ENCODE results near the gene CNTN2.

The CNTN2 gene

GRCh38 chr1:205017766-205018165 lies 25.2 kb upstream of the CNTN2 start:
- Histone ChIP-seq H3K9me3 (replicated peaks; ENCODE audit: insufficient read depth, low read length) (no peaks in the 10 kb centered on the region), H3K9ac (ENCODE audit: low read length) (no peak overlapping the region), H3K4me3 (ENCODE audit: low read length) (no peak overlapping the region), H3F3A (ENCODE audit: insufficient read depth, low read length) (no peaks in the 10 kb centered on the region), H3K4me2 (ENCODE audit: low read depth, low read length) (no peak overlapping the region), H2AFZ (ENCODE audit: low read length) (no peak overlapping the region), H3K27me3 (replicated peaks; ENCODE audit: insufficient read depth, low read length) (peaks cover 93% of the 10 kb centered on the region), H3K79me2 (ENCODE audit: low read length) (no peaks in the 10 kb centered on the region), H4K20me1 (ENCODE audit: insufficient read depth, low read length) (no peaks in the 10 kb centered on the region), H3K36me3 (replicated peaks; ENCODE audit: insufficient read depth, low read length) (no peaks in the 10 kb centered on the region), H3K4me1 (ENCODE audit: low read length) (no peaks in the 10 kb centered on the region), H3K9me2 (replicated peaks; ENCODE audit: insufficient read depth, low read length) (no peaks in the 10 kb centered on the region), H3K27ac (ENCODE audit: low read length) (no peak overlapping the region)
- TF ChIP-seq EZH2 (optimal IDR thresholded peaks at IDR 0.05; ENCODE audit: low read depth, low read length) (no peak), CTCF (IDR thresholded peaks at IDR 0.05; ENCODE audit: low read length) (no peak), EZH2phosphoT487 (IDR thresholded peaks at IDR 0.05; ENCODE audit: low read length) (no peak)
- no peak for DNase-seq

GRCh38 chr1:205018381-205018780 lies 24.6 kb upstream of the CNTN2 start:
- Histone ChIP-seq H3K9me3 (replicated peaks; ENCODE audit: insufficient read depth, low read length) (no peaks in the 10 kb centered on the region), H3K27ac (ENCODE audit: low read length) (no peak overlapping the region), H3K79me2 (ENCODE audit: low read length) (no peaks in the 10 kb centered on the region), H3K4me1 (ENCODE audit: low read length) (no peaks in the 10 kb centered on the region), H4K20me1 (ENCODE audit: insufficient read depth, low read length) (no peaks in the 10 kb centered on the region), H3K9me2 (replicated peaks; ENCODE audit: insufficient read depth, low read length) (no peaks in the 10 kb centered on the region), H3F3A (ENCODE audit: insufficient read depth, low read length) (no peaks in the 10 kb centered on the region), H3K4me3 (ENCODE audit: low read length) (no peak overlapping the region), H3K27me3 (replicated peaks; ENCODE audit: insufficient read depth, low read length) (peaks cover 91% of the 10 kb centered on the region), H2AFZ (ENCODE audit: low read length) (no peak overlapping the region), H3K4me2 (ENCODE audit: low read depth, low read length) (no peak overlapping the region), H3K36me3 (replicated peaks; ENCODE audit: insufficient read depth, low read length) (no peaks in the 10 kb centered on the region), H3K9ac (ENCODE audit: low read length) (no peak overlapping the region)
- no peak for DNase-seq
- TF ChIP-seq EZH2 (optimal IDR thresholded peaks at IDR 0.05; ENCODE audit: low read depth, low read length) (no peak), CTCF (IDR thresholded peaks at IDR 0.05; ENCODE audit: low read length) (no peak), EZH2phosphoT487 (IDR thresholded peaks at IDR 0.05; ENCODE audit: low read length) (no peak)

- Histone ChIP-seq H3K36me3 (replicated peaks; ENCODE audit: insufficient read depth, low read length) (no peaks in the 10 kb centered on the region), H3K79me2 (ENCODE audit: low read length) (no peaks in the 10 kb centered on the region), H3K27me3 (replicated peaks; ENCODE audit: insufficient read depth, low read length) (peaks cover 73% of the 10 kb centered on the region), H3F3A (ENCODE audit: insufficient read depth, low read length) (no peaks in the 10 kb centered on the region), H3K4me2 (ENCODE audit: low read depth, low read length) (no peak overlapping the region), H3K9ac (ENCODE audit: low read length) (no peak overlapping the region), H3K9me2 (replicated peaks; ENCODE audit: insufficient read depth, low read length) (no peaks in the 10 kb centered on the region), H3K4me3 (ENCODE audit: low read length) (no peak overlapping the region), H3K9me3 (replicated peaks; ENCODE audit: insufficient read depth, low read length) (no peaks in the 10 kb centered on the region), H2AFZ (ENCODE audit: low read length) (no peak overlapping the region), H3K4me1 (ENCODE audit: low read length) (no peaks in the 10 kb centered on the region), H3K27ac (ENCODE audit: low read length) (no peak overlapping the region), H4K20me1 (ENCODE audit: insufficient read depth, low read length) (no peaks in the 10 kb centered on the region)
- TF ChIP-seq CTCF (IDR thresholded peaks at IDR 0.05; ENCODE audit: low read length) = no peak
- TF ChIP-seq EZH2 (optimal IDR thresholded peaks at IDR 0.05; ENCODE audit: low read depth, low read length) = no peak
- no peak for TF ChIP-seq EZH2phosphoT487 (IDR thresholded peaks at IDR 0.05; ENCODE audit: low read length)
- DNase-seq = no peak
These were observed 22.5 kb upstream of the CNTN2 start for GRCh38 chr1:205020466-205020865.

All from MM.1S (cell line).